ENCODE results near the gene PDZD4.

The PDZD4 gene

GRCh38 chrX:153778181-153778580 is 52.2 kb downstream of the PDZD4 start:
- Histone ChIP-seq H3K27ac (ENCODE audit: low read length) (no peak overlapping the region), H3K9me3 (ENCODE audit: insufficient read depth, low read length) (no peaks in the 10 kb centered on the region), H3K4me3 (ENCODE audit: low read length) (no peak overlapping the region), H3K36me3 (replicated peaks; ENCODE audit: low read depth, low read length) (no peaks in the 10 kb centered on the region), H3K27me3 (ENCODE audit: low read depth, low read length) (no peaks in the 10 kb centered on the region), H2AFZ (ENCODE audit: low read depth, low read length) (no peak overlapping the region), H3K9ac (ENCODE audit: low read length) (no peak overlapping the region), H3K4me1 (ENCODE audit: low read length) (no peaks in the 10 kb centered on the region), H3K79me2 (ENCODE audit: low read length) (no peaks in the 10 kb centered on the region), H3K4me2 (ENCODE audit: low read length) (no peak overlapping the region), H4K20me1 (ENCODE audit: insufficient read depth, low read length) (no peaks in the 10 kb centered on the region)
- TF ChIP-seq EZH2phosphoT487 (IDR thresholded peaks at IDR 0.05; ENCODE audit: low read depth), result no peak
- no peak for TF ChIP-seq CTCF (IDR thresholded peaks at IDR 0.05; ENCODE audit: low read depth, low read length)

- no peak overlapping the region for H3K9ac ChIP-seq (ENCODE audit: low read length)
- no peaks in the 10 kb centered on the region for H3K27me3 ChIP-seq (ENCODE audit: low read depth, low read length)
- no peak overlapping the region for H3K4me3 ChIP-seq (ENCODE audit: low read length)
- H3K4me2 ChIP-seq (ENCODE audit: low read length), result no peak overlapping the region
- H4K20me1 ChIP-seq (ENCODE audit: insufficient read depth, low read length), result no peaks in the 10 kb centered on the region
- H2AFZ ChIP-seq (ENCODE audit: low read depth, low read length), result no peak overlapping the region
- H3K79me2 ChIP-seq (ENCODE audit: low read length), result no peaks in the 10 kb centered on the region
- TF ChIP-seq EZH2phosphoT487 (IDR thresholded peaks at IDR 0.05; ENCODE audit: low read depth) (no peak), CTCF (IDR thresholded peaks at IDR 0.05; ENCODE audit: low read depth, low read length) (no peak)
- H3K27ac ChIP-seq (ENCODE audit: low read length), result no peak overlapping the region
- H3K9me3 ChIP-seq (ENCODE audit: insufficient read depth, low read length), result no peaks in the 10 kb centered on the region
- H3K4me1 ChIP-seq (ENCODE audit: low read length), result no peaks in the 10 kb centered on the region
- no peaks in the 10 kb centered on the region for H3K36me3 ChIP-seq (replicated peaks; ENCODE audit: low read depth, low read length)
These were observed 52.9 kb downstream of the PDZD4 start for GRCh38 chrX:153777261-153778090.

- no peaks in the 10 kb centered on the region for H3K36me3 ChIP-seq (replicated peaks; ENCODE audit: low read depth, low read length)
- H3K4me3 ChIP-seq (ENCODE audit: low read length), result no peak overlapping the region
- H3K27ac ChIP-seq (ENCODE audit: low read length), result no peak overlapping the region
- H4K20me1 ChIP-seq (ENCODE audit: insufficient read depth, low read length), result no peaks in the 10 kb centered on the region
- no peaks in the 10 kb centered on the region for H3K27me3 ChIP-seq (ENCODE audit: low read depth, low read length)
- no peaks in the 10 kb centered on the region for H3K4me1 ChIP-seq (ENCODE audit: low read length)
- H3K79me2 ChIP-seq (ENCODE audit: low read length), result no peaks in the 10 kb centered on the region
- no peaks in the 10 kb centered on the region for H3K9me3 ChIP-seq (ENCODE audit: insufficient read depth, low read length)
- H2AFZ ChIP-seq (ENCODE audit: low read depth, low read length), result no peak overlapping the region
- no peak overlapping the region for H3K9ac ChIP-seq (ENCODE audit: low read length)
- no peak for TF ChIP-seq EZH2phosphoT487 (IDR thresholded peaks at IDR 0.05; ENCODE audit: low read depth)
- TF ChIP-seq CTCF (IDR thresholded peaks at IDR 0.05; ENCODE audit: low read depth, low read length), result no peak
- H3K4me2 ChIP-seq (ENCODE audit: low read length), result no peak overlapping the region
These were observed 53.7 kb downstream of the PDZD4 start for GRCh38 chrX:153776611-153777045.

- Histone ChIP-seq H3K9me3 (ENCODE audit: insufficient read depth, low read length) (no peaks in the 10 kb centered on the region), H3K27me3 (ENCODE audit: low read depth, low read length) (no peaks in the 10 kb centered on the region), H3K4me1 (ENCODE audit: low read length) (no peaks in the 10 kb centered on the region), H3K27ac (ENCODE audit: low read length) (no peak overlapping the region), H3K4me3 (ENCODE audit: low read length) (no peak overlapping the region), H3K9ac (ENCODE audit: low read length) (no peak overlapping the region), H3K4me2 (ENCODE audit: low read length) (no peak overlapping the region), H4K20me1 (ENCODE audit: insufficient read depth, low read length) (no peaks in the 10 kb centered on the region), H2AFZ (ENCODE audit: low read depth, low read length) (no peak overlapping the region), H3K79me2 (ENCODE audit: low read length) (no peaks in the 10 kb centered on the region), H3K36me3 (replicated peaks; ENCODE audit: low read depth, low read length) (no peaks in the 10 kb centered on the region)
- no peak for TF ChIP-seq EZH2phosphoT487 (IDR thresholded peaks at IDR 0.05; ENCODE audit: low read depth)
- no peak for TF ChIP-seq CTCF (IDR thresholded peaks at IDR 0.05; ENCODE audit: low read depth, low read length)
These were observed 54.2 kb downstream of the PDZD4 start for GRCh38 chrX:153776120-153776599.
